Fibroblast of lung (primary cell): Measurements from ENCODE around the gene ITGB1BP1. TPM values are rescaled to one million over a fixed set of nuclear protein-coding genes. Genes with fewer than 3 reads are reported as not detected.

Experiments
- DNase-seq, 2 donors: peaks; one replicate each; pipeline versions ENCODE4 v3.0.0 to v3.0.0-alpha.2; 2010; ENCODE audit warnings: low read depth in 2 of 2
- H2AFZ ChIP-seq: 2 replicates; pipeline ENCODE4 v1.5.1; 2012; ENCODE audit warnings: low read length, control low read depth, inconsistent platforms
- H3K27ac ChIP-seq: 2 replicates; pipeline ENCODE4 v1.5.1; 2011; ENCODE audit warnings: low read length, control low read depth; ENCODE audit not compliant: insufficient read depth
- H3K27me3 ChIP-seq: 2 replicates; pipeline ENCODE4 v1.5.1; 2011; ENCODE audit warnings: mild to moderate bottlenecking, low read length; ENCODE audit not compliant: control insufficient read depth, insufficient read depth
- H3K36me3 ChIP-seq: 2 replicates; pipeline ENCODE4 v1.5.1; 2011; ENCODE audit warnings: low read length; ENCODE audit not compliant: control insufficient read depth, insufficient read depth
- H3K4me1 ChIP-seq: 2 replicates; pipeline ENCODE4 v1.5.1; 2011; ENCODE audit warnings: low read length; ENCODE audit not compliant: control insufficient read depth, insufficient read depth; ENCODE audit errors: extremely low read depth
- H3K4me2 ChIP-seq: 2 replicates; pipeline ENCODE4 v1.5.1; 2011; ENCODE audit warnings: low read length, control low read depth; ENCODE audit not compliant: insufficient read depth; ENCODE audit errors: extremely low read depth
- H3K4me3 ChIP-seq, 4 experiments: fragments of 200-600 bp in 1 of 4; sonication (generic) in 1 of 4; replicated peaks in 1 of 4; 2 replicates each; pipeline ENCODE4 v1.5.1; 2011 to 2016; ENCODE audit warnings: low read length in 4 of 4, low read depth in 3 of 4, mild to moderate bottlenecking in 3 of 4, control low read depth in 2 of 4, inconsistent platforms in 1 of 4, mixed read lengths in 1 of 4; ENCODE audit not compliant: insufficient read depth in 1 of 4; ENCODE audit errors: control extremely low read depth in 1 of 4
- H3K79me2 ChIP-seq: 2 replicates; pipeline ENCODE4 v1.5.1; 2012; ENCODE audit warnings: mild to moderate bottlenecking, low read length, inconsistent platforms; ENCODE audit not compliant: control insufficient read depth, insufficient read depth
- H3K9ac ChIP-seq: 2 replicates; pipeline ENCODE4 v1.5.1; 2011; ENCODE audit warnings: mild to moderate bottlenecking, low read length, control low read depth; ENCODE audit not compliant: insufficient read depth
- H3K9me3 ChIP-seq: 2 replicates; pipeline ENCODE4 v1.5.1; 2012; ENCODE audit warnings: low read depth, low read length; ENCODE audit not compliant: control insufficient read depth, insufficient read depth
- H4K20me1 ChIP-seq: 2 replicates; pipeline ENCODE4 v1.5.1; 2011; ENCODE audit warnings: low read length; ENCODE audit not compliant: control insufficient read depth, insufficient read depth; ENCODE audit errors: extremely low read depth
- CTCF ChIP-seq, 2 donors: IDR thresholded peaks in 1 of 2; conservative IDR thresholded peaks in 1 of 2; 1 replicate in 1 of 2; 2 replicates in 1 of 2; pipeline ENCODE4 v1.5.1; 2011 to 2012; ENCODE audit warnings: low read length in 2 of 2, control low read depth in 1 of 2, inconsistent platforms in 1 of 2, low read depth in 1 of 2, mild to moderate bottlenecking in 1 of 2
- EZH2 ChIP-seq: IDR thresholded peaks from 2 replicates; pipeline ENCODE4 v1.5.1; 2012; ENCODE audit warnings: low read length, control low read depth, mild to moderate bottlenecking; ENCODE audit errors: missing control alignments
- polyA minus RNA-seq: library from RNA; depleted of rRNA, polyadenylated mRNA; stranded (reverse); fragments of >200 nt; gene quantifications from 2 replicates; pipeline ENCODE4 v1.2.3, GENCODE V29; 2011; ENCODE audit warnings: low replicate concordance
- polyA plus RNA-seq, 2 donors: library from polyadenylated mRNA; depleted of rRNA in 1 of 2; stranded (reverse) in 1 of 2; unstranded in 1 of 2; fragments of >200 nt; gene quantifications; 2 replicates each; pipeline ENCODE4 v1.2.1, GENCODE V29; 2011 to 2012; ENCODE audit warnings: missing spikeins in 1 of 2
- total RNA-seq: library from RNA; depleted of rRNA; stranded (reverse); fragments of >200 nt; gene quantifications from 2 replicates; pipeline ENCODE4 v1.2.1, GENCODE V29; 2014

Gene ITGB1BP1
- total RNA-seq (44.4 and 44.6 TPM in 2 replicates), polyA plus RNA-seq (107 and 131 TPM in 2 replicates), polyA minus RNA-seq (20.5 and 24.2 TPM in 2 replicates)
- 211 and 219 TPM in 2 replicates for polyA plus RNA-seq (2012)

- Histone ChIP-seq H4K20me1 (no peaks in the 10 kb centered on the region), H3K27me3 (no peaks in the 10 kb centered on the region)
- DNase-seq = peak; percentile 95 to 97
Measured at GRCh38 chr2:9423100-9423921, at the start of gene ITGB1BP1, which contains the start of gene CPSF3. TSS of gene ITGB1BP1 (minus strand) at chr2:9423528. CDS start at chr2:9418697, 4,831 bp downstream. TSS of gene CPSF3 (plus strand) at chr2:9423654. CDS start at chr2:9423774, 120 bp downstream.

GRCh38 chr2:9472511-9472910 is 49.2 kb upstream of the ITGB1BP1 start:
- H3K4me1 ChIP-seq = peaks cover 5% of the 10 kb centered on the region
- H3K9ac ChIP-seq = no peak overlapping the region
- DNase-seq = no peak
- H3K27me3 ChIP-seq = no peaks in the 10 kb centered on the region
- H2AFZ ChIP-seq = no peak overlapping the region
- TF ChIP-seq CTCF (conservative IDR thresholded peaks at IDR 0.05 in 1 of 2, IDR thresholded peaks at IDR 0.05 in 1 of 2; ENCODE audit: low read depth in 1 of 2, low read length in 2 of 2) (no peak), EZH2 (no peak)
- H4K20me1 ChIP-seq = no peaks in the 10 kb centered on the region
- H3K27ac ChIP-seq = no peak overlapping the region
- no peak overlapping the region for H3K4me3 ChIP-seq
- H3K4me2 ChIP-seq = no peak overlapping the region
- no peaks in the 10 kb centered on the region for H3K9me3 ChIP-seq
- H3K79me2 ChIP-seq = peaks cover 20% of the 10 kb centered on the region
- peaks cover 7% of the 10 kb centered on the region for H3K36me3 ChIP-seq

More at GRCh38 chr2:9423100-9423921, at the start of gene ITGB1BP1, which contains the start of gene CPSF3:
- H3K9me3 ChIP-seq = no peaks in the 10 kb centered on the region
- TF ChIP-seq EZH2 = no peak
- TF ChIP-seq CTCF (conservative IDR thresholded peaks at IDR 0.05 in 1 of 2, IDR thresholded peaks at IDR 0.05 in 1 of 2; ENCODE audit: low read depth in 1 of 2, low read length in 2 of 2) = no peak
- H3K79me2 ChIP-seq = peaks cover 65% of the 10 kb centered on the region
- peak within 1 kb of the TSS; percentile 97 for H3K4me2 ChIP-seq
- peak within 1 kb of the TSS; percentile 84 for H3K27ac ChIP-seq
- H3K9ac ChIP-seq = peak within 1 kb of the TSS; percentile 91
- H2AFZ ChIP-seq = peak within 1 kb of the TSS; percentile 97
- H3K36me3 ChIP-seq = no peaks in the 10 kb centered on the region
- peaks cover 5% of the 10 kb centered on the region for H3K4me1 ChIP-seq
- H3K4me3 ChIP-seq = peak within 1 kb of the TSS; percentile 67 to 95 (median 84)

- DNase-seq = no peak
Measured at GRCh38 chr2:9471206-9471605, 47.9 kb upstream of the ITGB1BP1 start.

More at GRCh38 chr2:9471206-9471605, 47.9 kb upstream of the ITGB1BP1 start:
- H3K36me3 ChIP-seq = peaks cover 6% of the 10 kb centered on the region
- no peaks in the 10 kb centered on the region for H3K27me3 ChIP-seq
- H3K4me1 ChIP-seq = peaks cover 5% of the 10 kb centered on the region
- H3K9me3 ChIP-seq = no peaks in the 10 kb centered on the region
- TF ChIP-seq EZH2 = no peak
- TF ChIP-seq CTCF (conservative IDR thresholded peaks at IDR 0.05 in 1 of 2, IDR thresholded peaks at IDR 0.05 in 1 of 2; ENCODE audit: low read depth in 1 of 2, low read length in 2 of 2) = no peak
- H4K20me1 ChIP-seq = no peaks in the 10 kb centered on the region
- no peak overlapping the region for H3K27ac ChIP-seq
- no peak overlapping the region for H3K9ac ChIP-seq
- no peak overlapping the region for H3K4me2 ChIP-seq
- H2AFZ ChIP-seq = no peak overlapping the region
- H3K4me3 ChIP-seq = no peak overlapping the region
- peaks cover 9% of the 10 kb centered on the region for H3K79me2 ChIP-seq
